GM23248 (cell line): ENCODE data around the gene SMYD3. TPM values are rescaled to one million over a fixed set of nuclear protein-coding genes. Genes with fewer than 3 reads are reported as not detected.

ENCODE experiments used
- DNase-seq: peaks from one replicate; pipeline ENCODE4 v3.0.0-alpha.2; 2015
- H2AFZ ChIP-seq: fragments of 200-600 bp; sonication (generic); 2 replicates; pipeline ENCODE4 v1.6.1; 2016; ENCODE audit warnings: antibody characterized with exemption
- H3F3A ChIP-seq: fragments of 200-600 bp; sonication (generic); 2 replicates; pipeline ENCODE4 v1.6.1; 2016; ENCODE audit warnings: mild to moderate bottlenecking, antibody characterized with exemption, mixed run types; ENCODE audit not compliant: insufficient read depth
- H3K27ac ChIP-seq: fragments of 200-600 bp; sonication (generic); 2 replicates; pipeline ENCODE4 v1.5.1; 2016; ENCODE audit warnings: mild to moderate bottlenecking
- H3K27me3 ChIP-seq: fragments of 200-600 bp; sonication (generic); replicated peaks from 2 replicates; pipeline ENCODE4 v1.6.1; 2016; ENCODE audit warnings: mild to moderate bottlenecking; ENCODE audit not compliant: insufficient read depth
- H3K36me3 ChIP-seq: fragments of 200-600 bp; sonication (generic); 2 replicates; pipeline ENCODE4 v1.6.1; 2016; ENCODE audit warnings: low read depth, mild to moderate bottlenecking
- H3K4me1 ChIP-seq: fragments of 200-600 bp; sonication (generic); 2 replicates; pipeline ENCODE4 v1.6.1; 2016; ENCODE audit warnings: mild to moderate bottlenecking; ENCODE audit not compliant: insufficient read depth
- H3K4me2 ChIP-seq: fragments of 200-600 bp; sonication (generic); one replicate; pipeline ENCODE4 v1.6.1; 2016; ENCODE audit warnings: mild to moderate bottlenecking; ENCODE audit not compliant: unreplicated experiment
- H3K4me3 ChIP-seq: fragments of 200-600 bp; sonication (generic); 2 replicates; pipeline ENCODE4 v1.5.1; 2016; ENCODE audit warnings: mild to moderate bottlenecking
- H3K79me2 ChIP-seq: fragments of 200-600 bp; sonication (generic); 2 replicates; pipeline ENCODE4 v1.6.1; 2016; ENCODE audit warnings: mild to moderate bottlenecking; ENCODE audit not compliant: insufficient read depth
- H3K9ac ChIP-seq: fragments of 200-600 bp; sonication (generic); 2 replicates; pipeline ENCODE4 v1.6.1; 2016; ENCODE audit warnings: mild to moderate bottlenecking
- H3K9me2 ChIP-seq: fragments of 200-600 bp; sonication (generic); 2 replicates; pipeline ENCODE4 v1.6.1; 2016; ENCODE audit warnings: mixed run types, mild to moderate bottlenecking, moderate library complexity; ENCODE audit not compliant: insufficient read depth
- H3K9me3 ChIP-seq: fragments of 200-600 bp; sonication (generic); one replicate; pipeline ENCODE4 v1.6.1; 2017; ENCODE audit warnings: low read depth
- H4K20me1 ChIP-seq: fragments of 200-600 bp; sonication (generic); 2 replicates; pipeline ENCODE4 v1.6.0; 2016; ENCODE audit not compliant: insufficient read depth
- EZH2 ChIP-seq: fragments of 200-600 bp; sonication (generic); IDR thresholded peaks from 2 replicates; pipeline ENCODE4 v1.6.1; 2018; ENCODE audit warnings: antibody characterized with exemption, mild to moderate bottlenecking; ENCODE audit not compliant: insufficient read depth, poor library complexity, severe bottlenecking
- EZH2phosphoT487 ChIP-seq: fragments of 200-600 bp; sonication (generic); IDR thresholded peaks from 2 replicates; pipeline ENCODE4 v1.6.1; 2018; ENCODE audit warnings: antibody characterized with exemption, moderate library complexity, mild to moderate bottlenecking, low read depth; ENCODE audit not compliant: insufficient read depth
- WGBS, 2 experiments: methylation state at CpG; one replicate each; pipeline ENCODE4 v1.1.6; 2015 to 2017; ENCODE audit warnings: low lambda C conversion rate in 2 of 2, low coverage in 1 of 2; ENCODE audit errors: missing lambda C conversion rate in 2 of 2; 5-methylcytosine and 5-hydroxymethylcytosine counted together
- in situ Hi-C: fragments of 300-500 bp; cut with MboI; formaldehyde crosslinking; loops from 2 replicates; pipeline ENCODE4 v1.15.0; 2020
- polyA plus RNA-seq: library from polyadenylated mRNA; unstranded; fragments of >200 nt; fragmentation: Nextera tagmentation; extraction: Ambion mirVana; gene quantifications from 2 replicates; pipeline ENCODE4 v1.2.1, GENCODE V29; 2016
- total RNA-seq: library from RNA; depleted of rRNA; stranded (reverse); fragments of >200 nt; shearing (Covaris generic); gene quantifications from 2 replicates; pipeline ENCODE4 v1.2.3, GENCODE V29; 2014

SMYD3 gene
- total and polyA plus RNA-seq, 2 experiments from 2014 or later = 32.1 to 44.8 TPM

GRCh38 chr1:245901565-245901964 is 605.5 kb downstream of the SMYD3 start:
- H3K4me3 ChIP-seq = no peak overlapping the region
- in situ Hi-C loops = no loop called here
- 96 to 100% methylated on average over 1 of the region's 1 CpG for WGBS, 2 experiments

DNA sequence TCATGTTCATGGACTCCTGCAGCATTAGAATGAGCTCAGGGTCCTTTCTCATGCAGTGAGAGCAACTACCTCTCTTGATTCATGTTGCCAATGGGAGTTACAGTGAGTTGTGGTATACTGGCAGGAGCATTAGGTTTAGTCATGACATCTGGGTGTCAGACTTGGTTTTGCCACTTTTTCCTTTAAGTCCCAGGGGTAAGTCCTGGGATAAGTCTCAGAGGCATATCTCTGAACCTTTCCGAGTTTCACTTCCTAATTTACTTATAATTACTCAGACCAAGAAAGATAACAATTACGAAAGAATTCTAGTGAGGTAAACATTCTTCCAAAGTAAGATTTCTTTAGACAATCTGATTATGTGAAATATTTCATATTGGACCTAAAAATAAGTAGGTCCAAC is 606.0 kb downstream of the SMYD3 start:
- peak; percentile 8 for DNase-seq
- no peaks in the 10 kb centered on the region for H3K79me2 ChIP-seq
- no peaks in the 10 kb centered on the region for H3K27me3 ChIP-seq

More at GRCh38 chr1:245901565-245901964, 605.5 kb downstream of the SMYD3 start:
- DNase-seq = no peak
- Histone ChIP-seq H3K9me3 (no peaks in the 10 kb centered on the region), H2AFZ (no peak overlapping the region), H3K27me3 (no peaks in the 10 kb centered on the region), H3K36me3 (no peaks in the 10 kb centered on the region), H3K27ac (no peak overlapping the region), H3K9ac (no peak overlapping the region), H4K20me1 (no peaks in the 10 kb centered on the region), H3K9me2 (no peaks in the 10 kb centered on the region), H3K4me2 (no peak overlapping the region), H3K4me1 (no peaks in the 10 kb centered on the region), H3F3A (no peaks in the 10 kb centered on the region), H3K79me2 (no peaks in the 10 kb centered on the region)
- TF ChIP-seq EZH2 = no peak
- TF ChIP-seq EZH2phosphoT487 = no peak

GRCh38 chr1:245898581-245898980 is 608.5 kb downstream of the SMYD3 start:
- Histone ChIP-seq H3K4me3 (no peak overlapping the region), H2AFZ (no peak overlapping the region), H3K79me2 (no peaks in the 10 kb centered on the region), H3K9me3 (no peaks in the 10 kb centered on the region), H4K20me1 (no peaks in the 10 kb centered on the region), H3K9me2 (no peaks in the 10 kb centered on the region), H3K9ac (no peak overlapping the region), H3F3A (no peaks in the 10 kb centered on the region), H3K36me3 (no peaks in the 10 kb centered on the region), H3K27me3 (no peaks in the 10 kb centered on the region), H3K4me1 (no peaks in the 10 kb centered on the region), H3K4me2 (no peak overlapping the region), H3K27ac (no peak overlapping the region)
- WGBS, 2 experiments = 81 to 82% methylated on average over 2 of the region's 2 CpGs
- TF ChIP-seq EZH2phosphoT487 = no peak
- TF ChIP-seq EZH2 = no peak
- no peak for DNase-seq
- in situ Hi-C loops = no loop called here

More for the DNA sequence above, 606.0 kb downstream of the SMYD3 start:
- Histone ChIP-seq H2AFZ (no peak overlapping the region), H3K4me3 (no peak overlapping the region), H3K9ac (no peak overlapping the region), H3K4me1 (no peaks in the 10 kb centered on the region), H3K9me3 (no peaks in the 10 kb centered on the region), H4K20me1 (no peaks in the 10 kb centered on the region), H3F3A (no peaks in the 10 kb centered on the region), H3K4me2 (no peak overlapping the region), H3K9me2 (no peaks in the 10 kb centered on the region), H3K36me3 (no peaks in the 10 kb centered on the region), H3K27ac (no peak overlapping the region)
- in situ Hi-C loops = no loop called here
- whole genome bisulfite sequencing, 2 experiments = 80 to 86% methylated on average over 2 of the region's 2 CpGs
- TF ChIP-seq EZH2phosphoT487 = no peak
- no peak for TF ChIP-seq EZH2

- no peak overlapping the region for H3K9ac ChIP-seq
- no peaks in the 10 kb centered on the region for H3K9me2 ChIP-seq
- peaks cover 8% of the 10 kb centered on the region; the same call in 1 of the 2 replicates for H3K36me3 ChIP-seq
- H3K27me3 ChIP-seq = no peaks in the 10 kb centered on the region
- 93 to 97% methylated on average over 3 of the region's 3 CpGs for WGBS, 2 experiments
- no peaks in the 10 kb centered on the region for H3K79me2 ChIP-seq
- in situ Hi-C loops = no loop called here
- H3K4me3 ChIP-seq = no peak overlapping the region
- H4K20me1 ChIP-seq = no peaks in the 10 kb centered on the region
- H3K4me1 ChIP-seq = no peaks in the 10 kb centered on the region
- H3K9me3 ChIP-seq = no peaks in the 10 kb centered on the region
- DNase-seq = no peak
- TF ChIP-seq EZH2 (no peak), EZH2phosphoT487 (no peak)
- no peak overlapping the region for H3K27ac ChIP-seq
- no peak overlapping the region for H2AFZ ChIP-seq
- H3K4me2 ChIP-seq = no peak overlapping the region
- no peaks in the 10 kb centered on the region for H3F3A ChIP-seq
These were observed 610.8 kb downstream of the SMYD3 start for GRCh38 chr1:245896258-245896657.
